ENCODE data around the gene CAPN12.
"Not testable (repeated sequence)": the region's sequence is repeated elsewhere in the genome, so short reads cannot be mapped to it uniquely, and the experiment has no call there.

CAPN12 gene

DNA sequence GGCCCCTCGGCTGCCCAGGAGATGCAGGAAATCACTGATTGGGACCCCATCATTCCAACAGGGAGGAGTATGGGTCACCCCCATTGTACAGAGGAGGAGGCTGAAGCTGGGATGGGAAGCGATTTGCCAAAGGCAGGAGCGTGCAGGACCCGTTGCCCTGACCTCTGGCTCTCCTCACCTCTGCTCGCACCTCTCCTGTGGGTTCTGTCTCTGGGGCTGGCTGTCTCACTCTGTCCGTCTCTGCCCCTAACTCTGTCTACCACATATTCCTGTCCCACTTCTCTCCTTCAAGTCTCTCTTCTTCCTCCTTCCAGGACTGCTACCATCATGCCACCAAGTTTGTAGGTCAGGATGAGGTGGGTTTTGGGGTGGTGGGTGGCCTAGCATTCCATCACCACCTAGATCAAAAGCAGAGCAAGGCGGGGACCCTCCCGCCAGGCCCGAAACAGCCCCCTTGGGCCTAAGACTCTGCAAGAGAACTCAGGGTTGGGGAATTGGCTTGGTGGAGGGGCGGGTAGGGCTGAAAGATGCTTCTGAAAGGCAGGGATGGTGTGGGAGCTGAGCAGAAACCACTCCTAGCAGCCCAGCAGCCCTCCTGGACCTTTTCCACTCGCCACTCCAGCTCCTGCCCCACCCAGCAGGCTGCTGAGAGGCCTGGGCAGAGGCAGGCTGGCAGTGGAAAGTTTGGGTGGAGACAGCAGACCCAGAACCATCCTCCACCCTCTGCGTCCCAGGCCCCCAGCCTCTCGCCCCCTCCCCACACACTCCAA, 30.1 kb upstream of the CAPN12 start:
- DNase-seq (ENCODE audit: low spot score), result no peak

GRCh38 chr19:38773469-38774177, 29.3 kb upstream of the CAPN12 start, which contains the start of gene LGALS7:
Gene LGALS7, minus strand, starts transcription at chr19:38773517. Its CDS starts 25 bp downstream, at chr19:38773492.
- no peak for DNase-seq (ENCODE audit: low spot score)
- no peak for TF ChIP-seq CTCF (IDR thresholded peaks at IDR 0.05; ENCODE audit: extremely low read depth, missing control alignments)

More for the DNA sequence above, 30.1 kb upstream of the CAPN12 start:
- TF ChIP-seq CTCF (IDR thresholded peaks at IDR 0.05; ENCODE audit: extremely low read depth, missing control alignments), result no peak

DNA sequence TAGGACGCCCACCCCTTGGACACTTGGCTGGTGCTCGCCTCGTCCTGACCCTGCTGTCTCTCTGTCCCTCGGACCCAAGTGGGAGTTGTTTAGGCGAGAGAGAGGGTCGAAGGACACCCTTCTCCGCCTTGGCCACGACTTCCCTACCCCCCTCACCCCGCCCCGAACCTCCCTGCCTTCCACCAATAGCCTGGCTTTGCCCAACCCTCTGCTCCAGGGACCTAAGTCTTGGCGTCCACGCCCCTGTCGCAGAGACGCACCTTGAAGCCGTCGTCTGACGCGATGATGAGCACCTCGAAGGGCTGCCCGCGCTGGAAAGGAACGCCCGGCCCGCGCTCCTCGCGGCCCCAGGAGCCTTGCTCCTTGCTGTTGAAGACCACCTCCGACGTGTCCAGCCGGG, 27.3 kb upstream of the CAPN12 start:
- not testable (repeated sequence) for DNase-seq (ENCODE audit: low spot score)

DNA sequence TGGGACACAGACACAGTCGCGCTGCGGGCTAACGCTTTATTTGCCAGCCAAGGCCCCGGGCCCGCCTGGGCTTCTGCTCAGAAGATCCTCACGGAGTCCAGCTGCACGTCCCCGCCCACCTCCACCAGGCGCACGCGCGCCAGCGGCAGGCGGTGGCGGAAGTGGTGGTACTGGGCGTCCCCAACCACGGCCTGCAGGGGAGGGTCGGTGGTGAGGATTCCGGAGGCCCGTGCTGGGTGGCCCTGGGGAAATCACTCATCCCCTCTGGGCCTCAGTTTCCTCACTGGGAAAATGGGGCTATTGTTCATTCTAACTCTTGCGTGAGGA, 26.6 kb upstream of the CAPN12 start:
- DNase-seq (ENCODE audit: low spot score), result not testable (repeated sequence)

- DNase-seq (ENCODE audit: low spot score), result not testable (repeated sequence)
These were observed 26.1 kb upstream of the CAPN12 start for GRCh38 chr19:38770228-38770948.

DNA sequence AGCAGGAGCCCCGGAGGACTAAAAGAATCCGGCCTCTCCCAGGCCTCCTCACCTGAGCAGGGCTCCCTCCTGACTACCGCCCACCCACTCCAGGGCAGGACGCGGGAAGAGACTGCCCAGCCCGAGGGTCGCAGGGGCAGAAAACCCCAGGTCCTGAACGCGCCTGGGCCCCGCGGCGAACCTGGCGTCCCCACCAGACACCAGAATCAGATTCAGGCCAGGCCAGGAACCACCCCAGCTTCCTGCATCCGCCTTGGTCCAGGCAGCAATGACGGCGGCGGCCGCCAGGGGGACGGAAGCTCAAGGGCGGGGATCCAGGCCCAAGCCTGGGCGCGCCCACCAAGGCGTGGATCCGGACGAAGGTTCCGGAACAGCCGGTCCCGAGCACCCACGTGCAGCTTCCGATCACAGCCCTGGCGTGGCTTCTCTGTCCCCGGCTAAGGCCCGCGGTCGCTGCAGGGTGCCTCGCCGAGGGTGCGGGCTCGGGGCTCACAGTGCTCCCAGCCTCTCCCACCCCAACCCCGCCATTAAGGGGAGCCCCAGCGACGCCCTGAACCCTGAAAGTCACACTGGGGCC, 25.4 kb upstream of the CAPN12 start:
- TF ChIP-seq CTCF (IDR thresholded peaks at IDR 0.05; ENCODE audit: extremely low read depth, missing control alignments), result peak; percentile 81

GRCh38 chr19:38766276-38767047, 22.2 kb upstream of the CAPN12 start:
- no peak for DNase-seq (ENCODE audit: low spot score)
- TF ChIP-seq CTCF (IDR thresholded peaks at IDR 0.05; ENCODE audit: extremely low read depth, missing control alignments), result no peak

More for the DNA sequence above, 25.4 kb upstream of the CAPN12 start:
- DNase-seq (ENCODE audit: low spot score), result peak; percentile 93

DNA sequence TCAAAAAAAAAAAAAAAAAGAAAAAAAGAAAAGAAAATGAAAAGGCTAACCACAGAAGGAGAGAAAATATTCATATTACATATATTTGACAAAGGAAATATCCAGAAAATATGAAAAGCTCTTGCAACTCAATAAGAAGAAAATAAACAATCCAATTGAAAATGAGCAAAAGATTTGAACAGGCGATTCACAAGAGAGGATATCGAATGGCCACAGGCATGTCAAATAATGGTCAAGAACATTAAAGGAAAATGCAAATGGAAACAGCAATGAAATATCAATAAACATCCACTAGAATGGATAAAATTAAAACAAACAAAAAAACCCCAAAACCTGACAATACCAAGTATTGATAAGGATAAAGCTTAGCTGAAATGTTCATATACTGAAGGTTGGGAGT, 20.9 kb upstream of the CAPN12 start:
- no peak for TF ChIP-seq CTCF (IDR thresholded peaks at IDR 0.05; ENCODE audit: extremely low read depth, missing control alignments)

More for the DNA sequence above, 20.9 kb upstream of the CAPN12 start:
- no peak for DNase-seq (ENCODE audit: low spot score)

Measured in GM20000 (cell line).